IMR-90 (cell line): ENCODE data around the gene RUFY1. TPM values are rescaled to one million over a fixed set of nuclear protein-coding genes. Genes with fewer than 3 reads are reported as not detected.

Experiments
- ATAC-seq: fragments of 200-7000 bp; cut with Tn5 transposase; 2 replicates; pipeline ENCODE4 v1.9.1; 2020; ENCODE audit warnings: low read depth, mild to moderate bottlenecking, moderate library complexity
- BruUV-seq: library from RNA; stranded (reverse); fragments of 400-500 nt; replicated peaks from 2 replicates; lab custom pipeline; 2021; lab: Mats Ljungman, UMichigan
- CTCF ChIA-PET: fragments of 300-600 bp; formaldehyde crosslinking; extraction: SDS; loops from one replicate; lab custom pipeline; 2021; ENCODE audit warnings: antibody characterized with exemption; lab: Yijun Ruan, JAX
- POLR2A ChIA-PET: fragments of 300-600 bp; sonication (Branson Sonifier 250); formaldehyde crosslinking; loops from one replicate; lab custom pipeline; 2022; ENCODE audit warnings: antibody characterized with exemption; ENCODE audit not compliant: unreplicated experiment; lab: Charles Lee
- DNase-seq: peaks from one replicate; pipeline ENCODE4 v3.0.0; 2013
- H2AFZ ChIP-seq: replicated peaks from 2 replicates; pipeline ENCODE3; 2013; ENCODE audit warnings: low read length, mild to moderate bottlenecking; ENCODE audit not compliant: poor library complexity
- H2AK5ac ChIP-seq: 2 replicates; pipeline ENCODE4 v1.6.1; 2013; ENCODE audit warnings: low read depth, low read length, inconsistent platforms
- H2AK9ac ChIP-seq: replicated peaks from 2 replicates; pipeline ENCODE3; 2013; ENCODE audit warnings: mild to moderate bottlenecking, low read depth, low read length, moderate library complexity; ENCODE audit not compliant: poor library complexity
- H2BK120ac ChIP-seq: 2 replicates; pipeline ENCODE4 v1.6.1; 2013; ENCODE audit warnings: low read depth, low read length, inconsistent platforms
- H2BK15ac ChIP-seq: 3 replicates; pipeline ENCODE4 v1.6.1; 2013; ENCODE audit warnings: low read depth, low read length, inconsistent platforms
- H2BK20ac ChIP-seq: 2 replicates; pipeline ENCODE4 v1.6.1; 2013; ENCODE audit warnings: low read depth, mild to moderate bottlenecking, inconsistent platforms, low read length, moderate library complexity
- H2BK5ac ChIP-seq: 2 replicates; pipeline ENCODE4 v1.6.1; 2013; ENCODE audit warnings: mild to moderate bottlenecking, low read depth, low read length, inconsistent platforms; ENCODE audit not compliant: poor library complexity, severe bottlenecking
- H3K14ac ChIP-seq: replicated peaks from 2 replicates; pipeline ENCODE4 v1.6.1; 2013; ENCODE audit warnings: low read depth, low read length, inconsistent platforms
- H3K18ac ChIP-seq: 2 replicates; pipeline ENCODE4 v1.6.1; 2013; ENCODE audit warnings: low read depth, low read length, control low read depth
- H3K23ac ChIP-seq: 2 replicates; pipeline ENCODE4 v1.6.1; 2013; ENCODE audit warnings: low read depth, low read length, inconsistent platforms
- H3K27ac ChIP-seq: 2 replicates; pipeline ENCODE4 v1.5.1; 2013; ENCODE audit warnings: mild to moderate bottlenecking, control low read depth, low read length; ENCODE audit not compliant: insufficient read depth
- H3K27me3 ChIP-seq: 2 replicates; pipeline ENCODE4 v1.6.1; 2013; ENCODE audit warnings: low read length; ENCODE audit not compliant: control insufficient read depth, insufficient read depth
- H3K36me3 ChIP-seq: 2 replicates; pipeline ENCODE4 v1.6.1; 2013; ENCODE audit warnings: low read length, mixed read lengths; ENCODE audit not compliant: control insufficient read depth, insufficient read depth
- H3K4ac ChIP-seq: 2 replicates; pipeline ENCODE4 v1.6.1; 2013; ENCODE audit warnings: low read depth, low read length, inconsistent platforms
- H3K4me1 ChIP-seq: 2 replicates; pipeline ENCODE4 v1.6.1; 2013; ENCODE audit warnings: low read length, mixed read lengths; ENCODE audit not compliant: control insufficient read depth, insufficient read depth
- H3K4me2 ChIP-seq: 2 replicates; pipeline ENCODE4 v1.6.1; 2013; ENCODE audit warnings: low read depth, mild to moderate bottlenecking, control low read depth, low read length, moderate library complexity
- H3K4me3 ChIP-seq: 2 replicates; pipeline ENCODE4 v1.5.1; 2013; ENCODE audit warnings: low read depth, mild to moderate bottlenecking, control low read depth, low read length, moderate library complexity; ENCODE audit not compliant: insufficient read depth
- H3K56ac ChIP-seq: 2 replicates; pipeline ENCODE4 v1.6.1; 2013; ENCODE audit warnings: low read length, inconsistent platforms; ENCODE audit not compliant: insufficient read depth; ENCODE audit errors: extremely low read depth
- H3K79me1 ChIP-seq, 2 experiments: 2 replicates each; pipeline ENCODE4 v1.6.1; 2013; ENCODE audit warnings: low read length in 2 of 2, inconsistent platforms in 1 of 2, low read depth in 1 of 2
- H3K9ac ChIP-seq: 2 replicates; pipeline ENCODE4 v1.6.1; 2013; ENCODE audit warnings: low read depth, low read length, control low read depth
- H3K9me1 ChIP-seq: 2 replicates; pipeline ENCODE4 v1.6.1; 2013; ENCODE audit warnings: low read length, inconsistent platforms; ENCODE audit not compliant: insufficient read depth
- H3K9me3 ChIP-seq: 2 replicates; pipeline ENCODE4 v1.6.1; 2013; ENCODE audit warnings: low read length; ENCODE audit not compliant: control insufficient read depth, insufficient read depth
- H4K20me1 ChIP-seq: 2 replicates; pipeline ENCODE4 v1.6.1; 2013; ENCODE audit warnings: low read length, inconsistent platforms; ENCODE audit not compliant: insufficient read depth
- H4K5ac ChIP-seq: 2 replicates; pipeline ENCODE4 v1.6.1; 2013; ENCODE audit warnings: mild to moderate bottlenecking, low read depth, low read length, control low read depth
- H4K8ac ChIP-seq, 2 experiments: 2 replicates each; pipeline ENCODE4 v1.6.1; 2013; ENCODE audit warnings: low read depth in 2 of 2, low read length in 2 of 2, control low read depth in 1 of 2, inconsistent platforms in 1 of 2
- H4K91ac ChIP-seq: 2 replicates; pipeline ENCODE4 v1.6.1; 2013; ENCODE audit warnings: low read depth, low read length, inconsistent platforms; ENCODE audit not compliant: insufficient read depth
- MXI1 ChIP-seq: IDR thresholded peaks from 2 replicates; pipeline ENCODE4 v1.6.1; 2012; ENCODE audit warnings: low read depth, mild to moderate bottlenecking, low read length, moderate library complexity, borderline replicate concordance
- RCOR1 ChIP-seq: IDR thresholded peaks from 2 replicates; pipeline ENCODE4 v1.6.1; 2012; ENCODE audit warnings: mild to moderate bottlenecking, low read length, improper control_type of control experiment; ENCODE audit not compliant: insufficient replicate concordance
- WGBS, 2 experiments: methylation state at CpG; one replicate each; pipeline versions ENCODE4 v1.1.5 to v1.1.7; 2013; ENCODE audit warnings: missing lambda C conversion rate in 2 of 2; ENCODE audit not compliant: insufficient read length in 1 of 2; ENCODE audit errors: extremely low coverage in 2 of 2; 5-methylcytosine and 5-hydroxymethylcytosine counted together
- dilution Hi-C: fragments of 300-500 bp; cut with HindIII; formaldehyde crosslinking; loops from one replicate; pipeline ENCODE4 v1.14.3; 2018; ENCODE audit warnings: low sequenced_read_pairs; ENCODE audit not compliant: unreplicated experiment
- in situ Hi-C: fragments of 300-500 bp; cut with MboI; formaldehyde crosslinking; loops from 3 replicates; pipeline ENCODE4 v1.14.3; 2019; ENCODE audit warnings: low sequenced_read_pairs, inconsistent platforms, mixed read lengths
- intact Hi-C: fragments of 100-400 bp; cut with micrococcal nuclease; formaldehyde crosslinking; loops from 2 replicates; pipeline ENCODE4 v1.10.0; 2022
- polyA plus RNA-seq, 3 experiments: library from polyadenylated mRNA; depleted of rRNA; stranded (reverse); fragments of >200 nt; gene quantifications; 2 replicates each; pipeline ENCODE4 v1.2.3, GENCODE V29; 2012; ENCODE audit warnings: low replicate concordance in 1 of 3
- total RNA-seq: library from RNA; depleted of rRNA; stranded (reverse); fragments of >200 nt; gene quantifications from 2 replicates; pipeline ENCODE4 v1.2.3, GENCODE V29; 2012

The RUFY1 gene
- total and polyA plus RNA-seq, 2 of the 4 experiments (the other 2 are of a cell fraction), result 19.5 to 21.8 TPM

GRCh38 chr5:179601871-179602625, 51.7 kb downstream of the RUFY1 start:
- no peak overlapping the region for H2BK15ac ChIP-seq
- H3K4ac ChIP-seq, result no peak overlapping the region
- H3K27ac ChIP-seq, result no peak overlapping the region
- H4K91ac ChIP-seq, result no peak overlapping the region
- no peak overlapping the region for H2BK5ac ChIP-seq
- H3K23ac ChIP-seq, result no peak overlapping the region
- no peak for ATAC-seq
- 97% methylated on average over 5 of the region's 18 CpGs; no CpG with 5 or more reads in 1 of the 2 experiments for WGBS, 2 experiments
- H3K4me3 ChIP-seq, result no peak overlapping the region
- no peak overlapping the region for H2BK120ac ChIP-seq
- no peak overlapping the region for H2AFZ ChIP-seq
- POLR2A ChIA-PET, result no interaction called here
- no peak overlapping the region for H4K8ac ChIP-seq
- DNase-seq, result no peak
- H2AK5ac ChIP-seq, result no peak overlapping the region
- in situ Hi-C loops, result no loop called here
- H3K9ac ChIP-seq, result no peak overlapping the region
- intact Hi-C loops, result no loop called here
- CTCF ChIA-PET, result no interaction called here
- H3K14ac ChIP-seq, result no peak overlapping the region
- dilution Hi-C loops, result no loop called here
- BruUV-seq, result no TSS peak
- no peak overlapping the region for H3K4me2 ChIP-seq
- H4K20me1 ChIP-seq, result peaks cover 17% of the 10 kb centered on the region
- no peaks in the 10 kb centered on the region for H3K9me3 ChIP-seq
- 0 out of 4 replicates have a peak, but pooled peaks cover 0 to 5% of the 10 kb centered on the region in 2 experiments for H3K79me1 ChIP-seq
- H3K56ac ChIP-seq, result no peak overlapping the region
- H3K36me3 ChIP-seq, result peaks cover 65% of the 10 kb centered on the region
- no peak overlapping the region for H2BK20ac ChIP-seq
- H3K4me1 ChIP-seq, result peaks cover 5% of the 10 kb centered on the region; the same call in 1 of the 2 replicates
- no peaks in the 10 kb centered on the region for H3K27me3 ChIP-seq
- TF ChIP-seq MXI1 (no peak), RCOR1 (no peak)
- H2AK9ac ChIP-seq, result no peak overlapping the region
- H4K5ac ChIP-seq, result no peak overlapping the region
- no peaks in the 10 kb centered on the region for H3K9me1 ChIP-seq
- H3K18ac ChIP-seq, result no peak overlapping the region
